HepG2 (cell line): Measurements from ENCODE around the gene ITGB2. TPM values are rescaled to one million over a fixed set of nuclear protein-coding genes. Genes with fewer than 3 reads are reported as not detected.
A peak's percentile ranks its signal among the peaks of the same experiment; 100 is the strongest.

Source experiments
- GZF1 ChIP-seq: sonication (generic); formaldehyde crosslinking; IDR thresholded peaks from 2 replicates; pipeline ENCODE4 v1.5.1; 2020; ENCODE audit warnings: mild to moderate bottlenecking, missing genetic modification reagents
- MLLT10 ChIP-seq: sonication (generic); formaldehyde crosslinking; IDR thresholded peaks from 2 replicates; pipeline ENCODE4 v1.4.0; 2020; ENCODE audit warnings: missing genetic modification reagents
- MTF2 ChIP-seq: sonication (generic); formaldehyde crosslinking; IDR thresholded peaks from 2 replicates; pipeline ENCODE4 v1.5.0; 2020; ENCODE audit warnings: missing genetic modification reagents, borderline replicate concordance
- MXD4 ChIP-seq: IDR thresholded peaks from 2 replicates; pipeline ENCODE4 v1.6.1; 2016; ENCODE audit warnings: mild to moderate bottlenecking, missing biosample characterization, missing genetic modification reagents
- PAX8 ChIP-seq: sonication (generic); formaldehyde crosslinking; IDR thresholded peaks from 2 replicates; pipeline ENCODE4 v1.8.0; 2022; ENCODE audit warnings: mild to moderate bottlenecking, missing genetic modification reagents, borderline replicate concordance
- POGZ ChIP-seq: sonication (generic); formaldehyde crosslinking; IDR thresholded peaks from 2 replicates; pipeline ENCODE4 v1.4.0; 2020; ENCODE audit warnings: mild to moderate bottlenecking, missing genetic modification reagents
- SP2 ChIP-seq: sonication (generic); formaldehyde crosslinking; IDR thresholded peaks from 2 replicates; pipeline ENCODE4 v1.5.1; 2020; ENCODE audit warnings: mild to moderate bottlenecking, missing genetic modification reagents
- SP5 ChIP-seq: IDR thresholded peaks from 2 replicates; pipeline ENCODE4 v1.6.1; 2016; ENCODE audit warnings: low read depth, borderline replicate concordance
- ZNF143 ChIP-seq: sonication (generic); formaldehyde crosslinking; IDR thresholded peaks from 2 replicates; pipeline ENCODE4 v1.4.0; 2020; ENCODE audit warnings: missing genetic modification reagents
- ZNF207 ChIP-seq: fragments of 450-650 bp; IDR thresholded peaks from 2 replicates; pipeline ENCODE4 v1.6.1; 2016; ENCODE audit warnings: antibody characterized with exemption, borderline replicate concordance
- ZNF337 ChIP-seq: sonication (generic); formaldehyde crosslinking; IDR thresholded peaks from 2 replicates; pipeline ENCODE4 v1.5.1; 2020; ENCODE audit warnings: missing genetic modification reagents, low read depth, mild to moderate bottlenecking, borderline replicate concordance
- ZNF543 ChIP-seq: sonication (generic); formaldehyde crosslinking; IDR thresholded peaks from 2 replicates; pipeline ENCODE4 v1.4.0; 2020; ENCODE audit warnings: mild to moderate bottlenecking, missing genetic modification reagents
- ZNF878 ChIP-seq: sonication (generic); formaldehyde crosslinking; IDR thresholded peaks from 2 replicates; pipeline ENCODE4 v1.8.1; 2023; ENCODE audit warnings: mild to moderate bottlenecking, missing genetic modification reagents, moderate library complexity
- polyA plus RNA-seq, 8 experiments: library from polyadenylated mRNA; depleted of rRNA in 3 of 8; stranded (reverse) in 7 of 8; unstranded in 1 of 8; fragments of >200 nt; fragmentation: Illumina TruSeq in 4 of 8; extraction: Trizol in 4 of 8; gene quantifications; 2 replicates each; pipeline versions ENCODE4 v1.2.1 to v1.2.3, GENCODE V29; 2011 to 2016; ENCODE audit warnings: low read depth in 4 of 8, missing spikeins in 1 of 8, mixed read lengths in 1 of 8; ENCODE audit not compliant: insufficient read depth in 1 of 8
- total RNA-seq, 5 experiments: library from RNA; depleted of rRNA; stranded (reverse); fragments of >200 nt; fragmentation: Illumina TruSeq; extraction: Trizol; gene quantifications; 2 replicates each; pipeline ENCODE4 v1.2.3, GENCODE V29; 2016; ENCODE audit warnings: low read depth in 1 of 5
- TF ChIP-seq, protein P1 (sequence below): sonication (generic); formaldehyde crosslinking; IDR thresholded peaks from 2 replicates; pipeline ENCODE4 v1.4.0; 2020; ENCODE audit warnings: missing genetic modification reagents, mild to moderate bottlenecking, borderline replicate concordance
- TF ChIP-seq, protein P2 (sequence below): sonication (generic); formaldehyde crosslinking; IDR thresholded peaks from 2 replicates; pipeline ENCODE4 v1.8.1; 2023; ENCODE audit warnings: mild to moderate bottlenecking, missing genetic modification reagents
- TF ChIP-seq, protein P3 (sequence below): sonication (generic); formaldehyde crosslinking; IDR thresholded peaks from 2 replicates; pipeline ENCODE4 v1.5.1; 2020; ENCODE audit warnings: mild to moderate bottlenecking, missing genetic modification reagents, moderate library complexity
- TF ChIP-seq, protein P4 (sequence below): sonication (generic); formaldehyde crosslinking; conservative IDR thresholded peaks from 2 replicates; pipeline ENCODE4 v1.8.0; 2022; ENCODE audit warnings: missing genetic modification reagents

The ITGB2 gene
- total and polyA plus RNA-seq, 2 of the 13 experiments (the other 11 are each of a cell fraction or from before 2014, with no cell fraction given), result 4.2 to 18.0 TPM

- TF ChIP-seq, protein P1, sequence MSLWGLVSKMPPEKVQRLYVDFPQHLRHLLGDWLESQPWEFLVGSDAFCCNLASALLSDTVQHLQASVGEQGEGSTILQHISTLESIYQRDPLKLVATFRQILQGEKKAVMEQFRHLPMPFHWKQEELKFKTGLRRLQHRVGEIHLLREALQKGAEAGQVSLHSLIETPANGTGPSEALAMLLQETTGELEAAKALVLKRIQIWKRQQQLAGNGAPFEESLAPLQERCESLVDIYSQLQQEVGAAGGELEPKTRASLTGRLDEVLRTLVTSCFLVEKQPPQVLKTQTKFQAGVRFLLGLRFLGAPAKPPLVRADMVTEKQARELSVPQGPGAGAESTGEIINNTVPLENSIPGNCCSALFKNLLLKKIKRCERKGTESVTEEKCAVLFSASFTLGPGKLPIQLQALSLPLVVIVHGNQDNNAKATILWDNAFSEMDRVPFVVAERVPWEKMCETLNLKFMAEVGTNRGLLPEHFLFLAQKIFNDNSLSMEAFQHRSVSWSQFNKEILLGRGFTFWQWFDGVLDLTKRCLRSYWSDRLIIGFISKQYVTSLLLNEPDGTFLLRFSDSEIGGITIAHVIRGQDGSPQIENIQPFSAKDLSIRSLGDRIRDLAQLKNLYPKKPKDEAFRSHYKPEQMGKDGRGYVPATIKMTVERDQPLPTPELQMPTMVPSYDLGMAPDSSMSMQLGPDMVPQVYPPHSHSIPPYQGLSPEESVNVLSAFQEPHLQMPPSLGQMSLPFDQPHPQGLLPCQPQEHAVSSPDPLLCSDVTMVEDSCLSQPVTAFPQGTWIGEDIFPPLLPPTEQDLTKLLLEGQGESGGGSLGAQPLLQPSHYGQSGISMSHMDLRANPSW (CRISPR knock-in tag), result 0 out of 2 replicates have a peak, but pooled peaks have one; percentile 63
- TF ChIP-seq ZNF207 (no peak), PAX8 (CRISPR knock-in tag) (peak; percentile 66; the same call in 1 of the 2 replicates), SP2 (CRISPR knock-in tag) (0 out of 2 replicates have a peak, but pooled peaks have one; percentile 47), ZNF337 (CRISPR knock-in tag) (peak; percentile 46; the same call in 1 of the 2 replicates), SP5 (0 out of 2 replicates have a peak, but pooled peaks have one; percentile 52), ZNF543 (peak; percentile 89), MTF2 (CRISPR knock-in tag) (no peak), ZNF878 (CRISPR knock-in tag) (peak; percentile 31; the same call in 1 of the 2 replicates), ZNF143 (CRISPR knock-in tag) (peak; percentile 51; the same call in 1 of the 2 replicates), POGZ (CRISPR knock-in tag) (peak; percentile 85), GZF1 (CRISPR knock-in tag) (no peak), MXD4 (CRISPR knock-in tag) (peak; percentile 56; the same call in 1 of the 2 replicates), MLLT10 (CRISPR knock-in tag) (no peak)
- TF ChIP-seq, protein P2, sequence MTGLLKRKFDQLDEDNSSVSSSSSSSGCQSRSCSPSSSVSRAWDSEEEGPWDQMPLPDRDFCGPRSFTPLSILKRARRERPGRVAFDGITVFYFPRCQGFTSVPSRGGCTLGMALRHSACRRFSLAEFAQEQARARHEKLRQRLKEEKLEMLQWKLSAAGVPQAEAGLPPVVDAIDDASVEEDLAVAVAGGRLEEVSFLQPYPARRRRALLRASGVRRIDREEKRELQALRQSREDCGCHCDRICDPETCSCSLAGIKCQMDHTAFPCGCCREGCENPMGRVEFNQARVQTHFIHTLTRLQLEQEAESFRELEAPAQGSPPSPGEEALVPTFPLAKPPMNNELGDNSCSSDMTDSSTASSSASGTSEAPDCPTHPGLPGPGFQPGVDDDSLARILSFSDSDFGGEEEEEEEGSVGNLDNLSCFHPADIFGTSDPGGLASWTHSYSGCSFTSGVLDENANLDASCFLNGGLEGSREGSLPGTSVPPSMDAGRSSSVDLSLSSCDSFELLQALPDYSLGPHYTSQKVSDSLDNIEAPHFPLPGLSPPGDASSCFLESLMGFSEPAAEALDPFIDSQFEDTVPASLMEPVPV (CRISPR knock-in tag), result peak; percentile 85; the same call in 1 of the 2 replicates
- TF ChIP-seq, protein P3, sequence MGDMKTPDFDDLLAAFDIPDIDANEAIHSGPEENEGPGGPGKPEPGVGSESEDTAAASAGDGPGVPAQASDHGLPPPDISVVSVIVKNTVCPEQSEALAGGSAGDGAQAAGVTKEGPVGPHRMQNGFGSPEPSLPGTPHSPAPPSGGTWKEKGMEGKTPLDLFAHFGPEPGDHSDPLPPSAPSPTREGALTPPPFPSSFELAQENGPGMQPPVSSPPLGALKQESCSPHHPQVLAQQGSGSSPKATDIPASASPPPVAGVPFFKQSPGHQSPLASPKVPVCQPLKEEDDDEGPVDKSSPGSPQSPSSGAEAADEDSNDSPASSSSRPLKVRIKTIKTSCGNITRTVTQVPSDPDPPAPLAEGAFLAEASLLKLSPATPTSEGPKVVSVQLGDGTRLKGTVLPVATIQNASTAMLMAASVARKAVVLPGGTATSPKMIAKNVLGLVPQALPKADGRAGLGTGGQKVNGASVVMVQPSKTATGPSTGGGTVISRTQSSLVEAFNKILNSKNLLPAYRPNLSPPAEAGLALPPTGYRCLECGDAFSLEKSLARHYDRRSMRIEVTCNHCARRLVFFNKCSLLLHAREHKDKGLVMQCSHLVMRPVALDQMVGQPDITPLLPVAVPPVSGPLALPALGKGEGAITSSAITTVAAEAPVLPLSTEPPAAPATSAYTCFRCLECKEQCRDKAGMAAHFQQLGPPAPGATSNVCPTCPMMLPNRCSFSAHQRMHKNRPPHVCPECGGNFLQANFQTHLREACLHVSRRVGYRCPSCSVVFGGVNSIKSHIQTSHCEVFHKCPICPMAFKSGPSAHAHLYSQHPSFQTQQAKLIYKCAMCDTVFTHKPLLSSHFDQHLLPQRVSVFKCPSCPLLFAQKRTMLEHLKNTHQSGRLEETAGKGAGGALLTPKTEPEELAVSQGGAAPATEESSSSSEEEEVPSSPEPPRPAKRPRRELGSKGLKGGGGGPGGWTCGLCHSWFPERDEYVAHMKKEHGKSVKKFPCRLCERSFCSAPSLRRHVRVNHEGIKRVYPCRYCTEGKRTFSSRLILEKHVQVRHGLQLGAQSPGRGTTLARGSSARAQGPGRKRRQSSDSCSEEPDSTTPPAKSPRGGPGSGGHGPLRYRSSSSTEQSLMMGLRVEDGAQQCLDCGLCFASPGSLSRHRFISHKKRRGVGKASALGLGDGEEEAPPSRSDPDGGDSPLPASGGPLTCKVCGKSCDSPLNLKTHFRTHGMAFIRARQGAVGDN (CRISPR knock-in tag), result peak; percentile 94
- TF ChIP-seq, protein P4, sequence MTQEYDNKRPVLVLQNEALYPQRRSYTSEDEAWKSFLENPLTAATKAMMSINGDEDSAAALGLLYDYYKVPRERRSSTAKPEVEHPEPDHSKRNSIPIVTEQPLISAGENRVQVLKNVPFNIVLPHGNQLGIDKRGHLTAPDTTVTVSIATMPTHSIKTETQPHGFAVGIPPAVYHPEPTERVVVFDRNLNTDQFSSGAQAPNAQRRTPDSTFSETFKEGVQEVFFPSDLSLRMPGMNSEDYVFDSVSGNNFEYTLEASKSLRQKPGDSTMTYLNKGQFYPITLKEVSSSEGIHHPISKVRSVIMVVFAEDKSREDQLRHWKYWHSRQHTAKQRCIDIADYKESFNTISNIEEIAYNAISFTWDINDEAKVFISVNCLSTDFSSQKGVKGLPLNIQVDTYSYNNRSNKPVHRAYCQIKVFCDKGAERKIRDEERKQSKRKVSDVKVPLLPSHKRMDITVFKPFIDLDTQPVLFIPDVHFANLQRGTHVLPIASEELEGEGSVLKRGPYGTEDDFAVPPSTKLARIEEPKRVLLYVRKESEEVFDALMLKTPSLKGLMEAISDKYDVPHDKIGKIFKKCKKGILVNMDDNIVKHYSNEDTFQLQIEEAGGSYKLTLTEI (CRISPR knock-in tag), result no peak
Observed at GRCh38 chr21:44939532-44940115, 18.9 kb upstream of the ITGB2 start, which contains the start of gene SLX9 (continued).
